ENCODE measurements around the gene BRSK2.
"Not testable (repeated sequence)": the region's sequence is repeated elsewhere in the genome, so short reads cannot be mapped to it uniquely, and the experiment has no call there.

BRSK2 gene

GRCh38 chr11:1415631-1416030, 25.9 kb downstream of the BRSK2 start:
- Histone ChIP-seq H3K79me1 (ENCODE audit: low read length) (no peaks in the 10 kb centered on the region), H3K4ac (ENCODE audit: low read depth, low read length) (no peak overlapping the region), H3K18ac (ENCODE audit: low read length) (no peak overlapping the region), H3K27me3 (ENCODE audit: insufficient read depth, low read length, poor library complexity) (no peaks in the 10 kb centered on the region), H3K27ac (ENCODE audit: low read depth, low read length) (no peak overlapping the region), H2BK15ac (replicated peaks; ENCODE audit: low read depth) (no peak overlapping the region), H4K5ac (ENCODE audit: low read length) (no peak overlapping the region), H2BK5ac (ENCODE audit: low read length) (no peak overlapping the region), H3K56ac (ENCODE audit: low read length) (no peak overlapping the region), H2AK5ac (ENCODE audit: low read length) (no peak overlapping the region), H3K4me2 (ENCODE audit: low read length) (no peak overlapping the region), H4K8ac (ENCODE audit: low read depth, low read length) (no peak overlapping the region), H3K9ac (ENCODE audit: low read length) (no peak overlapping the region), H3K36me3 (ENCODE audit: control insufficient read depth, insufficient read depth, low read length) (no peaks in the 10 kb centered on the region), H2BK120ac (ENCODE audit: low read depth, low read length) (no peak overlapping the region), H3K23ac (ENCODE audit: low read length) (no peak overlapping the region), H3K4me3 (ENCODE audit: low read length) (no peak overlapping the region), H3K4me1 (ENCODE audit: control insufficient read depth, low read depth, low read length) (no peaks in the 10 kb centered on the region), H3K79me2 (ENCODE audit: control insufficient read depth, insufficient read depth, low read length) (no peaks in the 10 kb centered on the region)
- no peak for DNase-seq
- no CpG with 5 or more reads among the region's 7 CpGs for WGBS (ENCODE audit: extremely low coverage, insufficient coverage, low lambda C conversion rate)

DNA sequence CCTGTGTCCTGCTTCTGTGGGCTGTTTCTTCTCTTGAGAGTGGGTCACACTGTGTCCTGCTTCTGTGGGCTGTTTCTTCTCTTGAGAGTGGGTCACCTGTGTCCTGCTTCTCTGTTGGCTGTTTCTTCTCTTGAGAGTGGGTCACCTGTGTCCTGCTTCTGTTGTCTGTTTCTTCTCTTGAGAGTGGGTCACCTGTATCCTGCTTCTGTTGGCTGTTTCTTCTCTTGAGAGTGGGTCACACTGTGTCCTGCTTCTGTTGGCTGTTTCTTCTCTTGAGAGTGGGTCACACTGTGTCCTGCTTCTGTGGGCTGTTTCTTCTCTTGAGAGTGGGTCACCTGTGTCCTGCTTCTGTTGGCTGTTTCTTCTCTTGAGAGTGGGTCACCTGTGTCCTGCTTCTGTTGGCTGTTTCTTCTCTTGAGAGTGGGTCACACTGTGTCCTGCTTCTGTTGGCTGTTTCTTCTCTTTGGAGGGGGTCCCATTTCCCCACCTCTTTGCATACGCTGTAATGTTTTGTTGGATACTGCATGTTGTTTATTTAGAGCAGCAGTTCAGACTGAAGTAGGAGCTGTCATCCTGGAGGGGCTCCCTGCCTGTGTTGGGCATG, 28.6 kb downstream of the BRSK2 start:
- not testable (repeated sequence) for H2BK15ac ChIP-seq (replicated peaks; ENCODE audit: low read depth); H3K4me3 ChIP-seq (ENCODE audit: low read length); H3K23ac ChIP-seq (ENCODE audit: low read length); H4K5ac ChIP-seq (ENCODE audit: low read length); H3K4ac ChIP-seq (ENCODE audit: low read depth, low read length); H3K56ac ChIP-seq (ENCODE audit: low read length); H3K4me1 ChIP-seq (ENCODE audit: control insufficient read depth, low read depth, low read length); H2AK5ac ChIP-seq (ENCODE audit: low read length); H3K27me3 ChIP-seq (ENCODE audit: insufficient read depth, low read length, poor library complexity); H3K36me3 ChIP-seq (ENCODE audit: control insufficient read depth, insufficient read depth, low read length); H3K4me2 ChIP-seq (ENCODE audit: low read length); H3K18ac ChIP-seq (ENCODE audit: low read length); H4K8ac ChIP-seq (ENCODE audit: low read depth, low read length); H3K79me1 ChIP-seq (ENCODE audit: low read length); H3K27ac ChIP-seq (ENCODE audit: low read depth, low read length); H2BK120ac ChIP-seq (ENCODE audit: low read depth, low read length); H3K9ac ChIP-seq (ENCODE audit: low read length); H3K79me2 ChIP-seq (ENCODE audit: control insufficient read depth, insufficient read depth, low read length); H2BK5ac ChIP-seq (ENCODE audit: low read length)
- WGBS (ENCODE audit: extremely low coverage, insufficient coverage, low lambda C conversion rate), result no CpG with 5 or more reads among the region's 1 CpG
- peak; percentile 60 for DNase-seq

- no peak overlapping the region for H3K56ac ChIP-seq (ENCODE audit: low read length)
- no peak overlapping the region for H3K18ac ChIP-seq (ENCODE audit: low read length)
- no peak overlapping the region for H4K5ac ChIP-seq (ENCODE audit: low read length)
- H3K4me2 ChIP-seq (ENCODE audit: low read length), result no peak overlapping the region
- H3K4me3 ChIP-seq (ENCODE audit: low read length), result no peak overlapping the region
- no peaks in the 10 kb centered on the region for H3K36me3 ChIP-seq (ENCODE audit: control insufficient read depth, insufficient read depth, low read length)
- H3K79me1 ChIP-seq (ENCODE audit: low read length), result no peaks in the 10 kb centered on the region
- H3K79me2 ChIP-seq (ENCODE audit: control insufficient read depth, insufficient read depth, low read length), result no peaks in the 10 kb centered on the region
- H2BK120ac ChIP-seq (ENCODE audit: low read depth, low read length), result no peak overlapping the region
- H3K4me1 ChIP-seq (ENCODE audit: control insufficient read depth, low read depth, low read length), result no peaks in the 10 kb centered on the region
- H2BK5ac ChIP-seq (ENCODE audit: low read length), result no peak overlapping the region
- no peak overlapping the region for H4K8ac ChIP-seq (ENCODE audit: low read depth, low read length)
- H3K9ac ChIP-seq (ENCODE audit: low read length), result no peak overlapping the region
- no peak overlapping the region for H2AK5ac ChIP-seq (ENCODE audit: low read length)
- no peak overlapping the region for H3K23ac ChIP-seq (ENCODE audit: low read length)
- no peak overlapping the region for H2BK15ac ChIP-seq (replicated peaks; ENCODE audit: low read depth)
- no CpG with 5 or more reads among the region's 17 CpGs for WGBS (ENCODE audit: extremely low coverage, insufficient coverage, low lambda C conversion rate)
- no peak overlapping the region for H3K27ac ChIP-seq (ENCODE audit: low read depth, low read length)
- no peaks in the 10 kb centered on the region for H3K27me3 ChIP-seq (ENCODE audit: insufficient read depth, low read length, poor library complexity)
- DNase-seq, result no peak
- H3K4ac ChIP-seq (ENCODE audit: low read depth, low read length), result no peak overlapping the region
Observed at GRCh38 chr11:1419811-1420210, 30.1 kb downstream of the BRSK2 start.

GRCh38 chr11:1421291-1421690, 31.6 kb downstream of the BRSK2 start:
- no peak overlapping the region for H3K4ac ChIP-seq (ENCODE audit: low read depth, low read length)
- no peak overlapping the region for H3K4me3 ChIP-seq (ENCODE audit: low read length)
- no peak overlapping the region for H4K8ac ChIP-seq (ENCODE audit: low read depth, low read length)
- no peak overlapping the region for H3K18ac ChIP-seq (ENCODE audit: low read length)
- no peak overlapping the region for H3K27ac ChIP-seq (ENCODE audit: low read depth, low read length)
- no peaks in the 10 kb centered on the region for H3K4me1 ChIP-seq (ENCODE audit: control insufficient read depth, low read depth, low read length)
- no CpG with 5 or more reads among the region's 11 CpGs for WGBS (ENCODE audit: extremely low coverage, insufficient coverage, low lambda C conversion rate)
- H3K56ac ChIP-seq (ENCODE audit: low read length), result no peak overlapping the region
- H3K36me3 ChIP-seq (ENCODE audit: control insufficient read depth, insufficient read depth, low read length), result no peaks in the 10 kb centered on the region
- no peaks in the 10 kb centered on the region for H3K27me3 ChIP-seq (ENCODE audit: insufficient read depth, low read length, poor library complexity)
- no peak overlapping the region for H3K23ac ChIP-seq (ENCODE audit: low read length)
- H3K79me1 ChIP-seq (ENCODE audit: low read length), result no peaks in the 10 kb centered on the region
- no peak overlapping the region for H2AK5ac ChIP-seq (ENCODE audit: low read length)
- no peak overlapping the region for H2BK5ac ChIP-seq (ENCODE audit: low read length)
- H3K9ac ChIP-seq (ENCODE audit: low read length), result no peak overlapping the region
- H2BK120ac ChIP-seq (ENCODE audit: low read depth, low read length), result no peak overlapping the region
- H2BK15ac ChIP-seq (replicated peaks; ENCODE audit: low read depth), result no peak overlapping the region
- DNase-seq, result no peak
- H4K5ac ChIP-seq (ENCODE audit: low read length), result no peak overlapping the region
- H3K79me2 ChIP-seq (ENCODE audit: control insufficient read depth, insufficient read depth, low read length), result no peaks in the 10 kb centered on the region
- H3K4me2 ChIP-seq (ENCODE audit: low read length), result no peak overlapping the region

DNA sequence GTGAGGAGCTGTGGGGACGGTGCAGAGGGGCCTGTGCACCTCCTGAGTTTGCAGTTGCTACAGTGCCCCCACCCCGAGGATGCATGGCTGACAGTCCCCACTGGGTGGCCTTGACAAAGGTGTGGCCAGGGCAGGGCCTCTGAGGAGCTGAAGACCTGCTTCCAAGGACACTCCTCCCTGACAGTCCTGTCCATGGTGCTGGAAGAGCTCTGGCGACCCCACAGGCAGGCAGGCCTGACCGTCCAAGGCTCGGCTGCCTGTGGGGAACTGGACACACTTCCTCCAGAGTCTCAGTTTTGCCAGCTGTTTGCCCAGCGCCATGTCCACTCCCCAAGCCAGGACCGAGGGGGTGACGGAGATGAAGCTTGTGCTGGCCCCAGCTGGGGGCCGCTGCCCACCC, 32.7 kb downstream of the BRSK2 start:
- Histone ChIP-seq H3K56ac (ENCODE audit: low read length) (no peak overlapping the region), H2BK120ac (ENCODE audit: low read depth, low read length) (no peak overlapping the region), H3K4me1 (ENCODE audit: control insufficient read depth, low read depth, low read length) (no peaks in the 10 kb centered on the region), H3K4me3 (ENCODE audit: low read length) (no peak overlapping the region), H3K79me2 (ENCODE audit: control insufficient read depth, insufficient read depth, low read length) (no peaks in the 10 kb centered on the region), H4K8ac (ENCODE audit: low read depth, low read length) (no peak overlapping the region), H3K4ac (ENCODE audit: low read depth, low read length) (no peak overlapping the region), H3K27me3 (ENCODE audit: insufficient read depth, low read length, poor library complexity) (no peaks in the 10 kb centered on the region), H3K18ac (ENCODE audit: low read length) (no peak overlapping the region), H3K79me1 (ENCODE audit: low read length) (no peaks in the 10 kb centered on the region), H3K23ac (ENCODE audit: low read length) (no peak overlapping the region), H2AK5ac (ENCODE audit: low read length) (no peak overlapping the region), H3K27ac (ENCODE audit: low read depth, low read length) (no peak overlapping the region), H2BK15ac (replicated peaks; ENCODE audit: low read depth) (no peak overlapping the region), H3K36me3 (ENCODE audit: control insufficient read depth, insufficient read depth, low read length) (no peaks in the 10 kb centered on the region), H4K5ac (ENCODE audit: low read length) (no peak overlapping the region), H3K9ac (ENCODE audit: low read length) (no peak overlapping the region), H3K4me2 (ENCODE audit: low read length) (no peak overlapping the region), H2BK5ac (ENCODE audit: low read length) (no peak overlapping the region)
- peak; percentile 65 for DNase-seq
- WGBS (ENCODE audit: extremely low coverage, insufficient coverage, low lambda C conversion rate), result no CpG with 5 or more reads among the region's 9 CpGs

- H3K18ac ChIP-seq (ENCODE audit: low read length), result no peak overlapping the region
- H3K27me3 ChIP-seq (ENCODE audit: insufficient read depth, low read length, poor library complexity), result no peaks in the 10 kb centered on the region
- no peaks in the 10 kb centered on the region for H3K79me2 ChIP-seq (ENCODE audit: control insufficient read depth, insufficient read depth, low read length)
- no peak overlapping the region for H4K8ac ChIP-seq (ENCODE audit: low read depth, low read length)
- H3K79me1 ChIP-seq (ENCODE audit: low read length), result no peaks in the 10 kb centered on the region
- WGBS (ENCODE audit: extremely low coverage, insufficient coverage, low lambda C conversion rate), result no CpG with 5 or more reads among the region's 15 CpGs
- H2BK120ac ChIP-seq (ENCODE audit: low read depth, low read length), result no peak overlapping the region
- H3K4ac ChIP-seq (ENCODE audit: low read depth, low read length), result no peak overlapping the region
- no peak overlapping the region for H2BK15ac ChIP-seq (replicated peaks; ENCODE audit: low read depth)
- H3K9ac ChIP-seq (ENCODE audit: low read length), result no peak overlapping the region
- no peak overlapping the region for H2BK5ac ChIP-seq (ENCODE audit: low read length)
- H4K5ac ChIP-seq (ENCODE audit: low read length), result no peak overlapping the region
- no peaks in the 10 kb centered on the region for H3K4me1 ChIP-seq (ENCODE audit: control insufficient read depth, low read depth, low read length)
- H3K4me2 ChIP-seq (ENCODE audit: low read length), result no peak overlapping the region
- no peak overlapping the region for H2AK5ac ChIP-seq (ENCODE audit: low read length)
- no peak overlapping the region for H3K4me3 ChIP-seq (ENCODE audit: low read length)
- H3K36me3 ChIP-seq (ENCODE audit: control insufficient read depth, insufficient read depth, low read length), result no peaks in the 10 kb centered on the region
- H3K56ac ChIP-seq (ENCODE audit: low read length), result no peak overlapping the region
- no peak overlapping the region for H3K23ac ChIP-seq (ENCODE audit: low read length)
- H3K27ac ChIP-seq (ENCODE audit: low read depth, low read length), result no peak overlapping the region
- no peak for DNase-seq
Observed at GRCh38 chr11:1422981-1423380, 33.2 kb downstream of the BRSK2 start.

All from mesendoderm (in vitro differentiated cells).